Large intestine (tissue), 3 donors: Measurements from ENCODE around the gene GRB14. TPM values are rescaled to one million over a fixed set of nuclear protein-coding genes. Genes with fewer than 3 reads are reported as not detected.

Experiments used
- DNase-seq, 2 donors: peaks; one replicate each; pipeline versions ENCODE4 v3.0.0 to v3.0.0-alpha.2; 2013
- H3K27ac ChIP-seq: one replicate; pipeline ENCODE4 v1.5.1; 2013; ENCODE audit warnings: low read length
- H3K27me3 ChIP-seq: 2 replicates; pipeline ENCODE4 v1.6.1; 2013; ENCODE audit warnings: low read length; ENCODE audit not compliant: control insufficient read depth, insufficient read depth
- H3K36me3 ChIP-seq: 2 replicates; pipeline ENCODE4 v1.6.1; 2013; ENCODE audit warnings: low read length; ENCODE audit not compliant: control insufficient read depth, insufficient read depth
- H3K4me1 ChIP-seq: one replicate; pipeline ENCODE4 v1.6.1; 2013; ENCODE audit warnings: low read length; ENCODE audit not compliant: control insufficient read depth, insufficient read depth
- H3K4me3 ChIP-seq: one replicate; pipeline ENCODE4 v1.5.1; 2013; ENCODE audit warnings: low read length
- H3K9me3 ChIP-seq: one replicate; pipeline ENCODE4 v1.6.1; 2013; ENCODE audit warnings: mild to moderate bottlenecking, low read depth, low read length, moderate library complexity; ENCODE audit not compliant: control insufficient read depth
- WGBS: methylation state at CpG from one replicate; pipeline ENCODE4 v1.1.5; 2013; ENCODE audit warnings: low lambda C conversion rate; ENCODE audit not compliant: insufficient coverage; 5-methylcytosine and 5-hydroxymethylcytosine counted together
- polyA plus RNA-seq: library from polyadenylated mRNA; unstranded; fragments of 120-200 nt; gene quantifications from one replicate; pipeline ENCODE4 v1.2.1, GENCODE V29; 2013

Gene GRB14
- polyA plus RNA-seq, 1 donor = 8.7 TPM

DNA sequence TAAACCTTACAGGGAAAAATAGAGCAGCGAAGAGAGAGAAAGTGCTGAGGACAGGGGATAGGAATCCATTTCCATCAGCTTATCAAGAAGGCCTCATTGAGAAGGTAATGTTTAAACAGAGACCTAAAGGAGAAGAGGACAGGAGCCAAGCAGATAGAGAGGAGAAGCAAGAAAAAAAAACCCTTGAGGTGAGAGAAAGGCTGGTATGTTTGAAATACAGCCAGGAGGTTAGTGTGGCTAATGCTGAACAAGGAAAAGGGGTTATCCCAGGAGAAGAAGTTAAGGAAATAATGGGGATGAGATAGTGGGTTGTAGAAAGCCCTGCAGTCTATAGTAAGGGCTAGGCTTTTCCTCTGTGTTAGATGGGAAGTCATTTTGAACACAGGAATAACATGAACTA is 90.8 kb downstream of the GRB14 start:
- DNase-seq = peak in 1 of 2 donors; percentile 8
- WGBS = 80% methylated on average over 1 of the region's 1 CpG
- Histone ChIP-seq H3K36me3 (no peaks in the 10 kb centered on the region), H3K4me3 (no peak overlapping the region), H3K9me3 (no peaks in the 10 kb centered on the region), H3K27me3 (no peaks in the 10 kb centered on the region), H3K27ac (no peak overlapping the region), H3K4me1 (no peaks in the 10 kb centered on the region)

DNA sequence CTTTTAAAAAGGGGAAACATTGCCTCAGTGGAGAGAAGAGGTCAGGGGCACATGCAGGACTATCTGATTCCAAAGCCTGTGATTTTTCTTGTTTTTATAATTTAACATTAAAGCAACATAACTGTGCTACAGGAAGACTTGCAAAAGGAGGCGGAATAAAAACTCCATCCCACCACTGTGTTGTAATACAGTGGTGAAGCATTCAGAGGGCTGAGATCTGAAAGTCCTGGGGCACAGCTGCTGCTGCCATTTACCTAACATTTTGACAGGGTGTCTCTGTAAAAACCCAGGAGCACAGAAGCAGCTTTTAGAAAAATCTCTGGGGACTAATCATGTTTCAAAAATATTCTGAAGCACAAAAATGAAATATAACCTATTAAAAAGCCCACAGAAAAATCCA is 97.6 kb downstream of the GRB14 start:
- peaks cover 6% of the 10 kb centered on the region for H3K9me3 ChIP-seq
- no peaks in the 10 kb centered on the region for H3K36me3 ChIP-seq
- no peaks in the 10 kb centered on the region for H3K4me1 ChIP-seq
- DNase-seq = no peak
- no peak overlapping the region for H3K4me3 ChIP-seq
- H3K27ac ChIP-seq = no peak overlapping the region
- 100% methylated on average over 1 of the region's 1 CpG for WGBS
- no peaks in the 10 kb centered on the region for H3K27me3 ChIP-seq

DNA sequence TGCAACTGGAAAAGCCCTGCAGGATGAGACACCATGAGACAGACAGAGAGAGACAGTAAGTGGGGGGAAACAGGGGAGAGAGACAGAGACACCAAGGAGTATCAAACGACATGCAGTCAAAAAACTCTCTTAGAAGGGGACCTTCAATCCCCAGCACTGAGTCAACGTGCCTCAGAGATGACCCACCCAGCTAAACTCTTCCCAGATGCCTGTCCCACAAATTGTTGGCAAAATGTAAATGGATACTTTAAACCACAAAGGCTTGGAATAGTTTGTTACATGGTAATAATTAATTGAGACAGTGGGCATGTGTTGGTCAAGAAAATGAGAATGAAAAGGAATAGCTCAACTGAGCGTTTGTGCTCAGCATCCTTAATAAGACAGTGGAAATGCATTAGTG is 98.3 kb downstream of the GRB14 start:
- no peak for DNase-seq
- peaks cover 11% of the 10 kb centered on the region for H3K9me3 ChIP-seq
- H3K4me3 ChIP-seq = no peak overlapping the region
- no peak overlapping the region for H3K27ac ChIP-seq
- H3K36me3 ChIP-seq = no peaks in the 10 kb centered on the region
- 89% methylated on average over 1 of the region's 3 CpGs for WGBS
- H3K27me3 ChIP-seq = no peaks in the 10 kb centered on the region
- no peaks in the 10 kb centered on the region for H3K4me1 ChIP-seq

DNA sequence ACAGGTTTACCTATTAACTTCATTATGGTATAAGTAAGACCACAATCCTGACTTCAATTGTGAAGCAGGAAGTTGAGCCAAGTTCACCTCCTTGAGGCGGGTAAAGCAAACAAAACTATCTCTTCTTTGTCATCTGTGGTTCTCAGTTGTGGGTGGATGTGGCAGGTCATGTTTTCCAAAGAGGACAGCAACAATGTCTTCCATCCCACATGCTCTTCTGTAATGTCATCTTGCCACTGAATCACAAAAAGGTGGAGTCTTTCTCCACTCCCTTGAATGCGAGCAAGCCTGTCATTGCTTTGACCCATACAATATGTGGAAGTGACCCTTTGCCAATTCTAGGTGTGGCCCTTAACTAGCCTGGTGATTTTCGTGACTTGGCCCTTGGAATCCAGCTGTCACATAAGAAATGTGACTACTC is 98.7 kb downstream of the GRB14 start:
- no CpG with 5 or more reads among the region's 3 CpGs for WGBS
- Histone ChIP-seq H3K27me3 (no peaks in the 10 kb centered on the region), H3K4me3 (no peak overlapping the region), H3K9me3 (peaks cover 11% of the 10 kb centered on the region), H3K4me1 (no peaks in the 10 kb centered on the region), H3K27ac (no peak overlapping the region), H3K36me3 (no peaks in the 10 kb centered on the region)
- DNase-seq = no peak

DNA sequence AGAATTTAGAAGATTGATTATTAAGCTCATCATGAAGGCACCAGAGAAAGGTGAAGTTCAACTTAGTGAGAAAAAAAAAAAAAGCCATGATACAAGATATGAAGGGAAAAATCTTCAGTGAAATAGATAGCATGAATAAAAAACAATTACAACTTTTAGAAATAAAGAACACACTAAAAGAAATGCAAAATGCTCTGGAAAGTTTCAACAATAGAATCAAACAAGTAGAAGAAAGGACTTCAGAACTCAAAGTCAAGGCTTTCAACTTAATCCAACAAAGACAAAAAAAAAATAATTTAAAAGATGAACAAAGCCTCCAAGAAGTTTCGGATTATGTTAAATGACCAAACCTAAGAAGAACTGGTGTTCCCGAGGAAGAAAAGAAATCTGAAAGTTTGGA is 105.5 kb downstream of the GRB14 start:
- no peak for DNase-seq
- no peaks in the 10 kb centered on the region for H3K27me3 ChIP-seq
- no peaks in the 10 kb centered on the region for H3K4me1 ChIP-seq
- H3K36me3 ChIP-seq = no peaks in the 10 kb centered on the region
- no peak overlapping the region for H3K27ac ChIP-seq
- H3K9me3 ChIP-seq = peaks cover 15% of the 10 kb centered on the region
- H3K4me3 ChIP-seq = no peak overlapping the region
- WGBS = no CpG with 5 or more reads among the region's 2 CpGs

DNA sequence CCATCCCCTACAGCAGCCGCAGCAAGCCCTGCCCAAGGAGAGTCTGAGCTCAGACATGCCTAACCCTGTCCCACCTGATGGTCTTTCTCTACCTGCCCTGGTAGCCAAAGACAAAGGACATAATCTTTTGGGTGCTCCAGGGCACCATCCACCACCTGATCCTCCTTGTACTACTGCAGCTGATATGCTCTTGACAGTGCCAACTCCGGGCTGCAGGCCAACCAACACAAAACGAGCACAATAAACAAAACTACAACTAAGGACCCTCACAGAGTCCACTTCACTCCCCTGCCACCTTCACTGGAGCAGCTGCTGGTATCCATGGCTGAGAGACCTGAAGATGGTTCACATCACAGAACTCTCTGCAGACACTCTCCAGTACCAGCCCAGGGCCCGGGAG is 106.3 kb downstream of the GRB14 start:
- Histone ChIP-seq H3K9me3 (peaks cover 15% of the 10 kb centered on the region), H3K27ac (no peak overlapping the region), H3K27me3 (no peaks in the 10 kb centered on the region), H3K36me3 (no peaks in the 10 kb centered on the region), H3K4me3 (no peak overlapping the region), H3K4me1 (no peaks in the 10 kb centered on the region)
- WGBS = no CpG with 5 or more reads among the region's 4 CpGs
- no peak for DNase-seq

DNA sequence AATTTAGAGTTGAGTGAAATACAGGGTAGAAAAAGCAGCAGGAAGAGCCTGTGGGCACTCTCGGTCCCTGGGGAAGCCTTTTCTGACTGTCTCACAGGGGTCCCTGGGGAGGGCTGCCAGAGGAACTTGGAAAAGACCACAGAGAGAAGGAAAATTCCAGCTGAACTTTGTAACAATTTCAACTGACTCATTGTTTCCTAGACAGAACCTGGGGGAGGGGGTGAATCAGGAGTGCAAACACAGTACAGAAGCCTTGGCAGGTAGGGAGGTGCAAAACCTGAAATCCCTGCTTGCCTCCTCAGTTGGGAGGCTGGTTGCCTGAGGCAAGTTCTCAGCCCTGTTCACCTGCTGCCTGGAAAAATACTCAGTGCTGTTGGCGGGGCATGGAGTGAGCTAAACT is 106.8 kb downstream of the GRB14 start:
- Histone ChIP-seq H3K9me3 (peaks cover 15% of the 10 kb centered on the region), H3K4me3 (no peak overlapping the region), H3K27me3 (no peaks in the 10 kb centered on the region), H3K4me1 (no peaks in the 10 kb centered on the region), H3K36me3 (no peaks in the 10 kb centered on the region), H3K27ac (no peak overlapping the region)
- WGBS = no CpG with 5 or more reads among the region's 2 CpGs
- no peak for DNase-seq

DNA sequence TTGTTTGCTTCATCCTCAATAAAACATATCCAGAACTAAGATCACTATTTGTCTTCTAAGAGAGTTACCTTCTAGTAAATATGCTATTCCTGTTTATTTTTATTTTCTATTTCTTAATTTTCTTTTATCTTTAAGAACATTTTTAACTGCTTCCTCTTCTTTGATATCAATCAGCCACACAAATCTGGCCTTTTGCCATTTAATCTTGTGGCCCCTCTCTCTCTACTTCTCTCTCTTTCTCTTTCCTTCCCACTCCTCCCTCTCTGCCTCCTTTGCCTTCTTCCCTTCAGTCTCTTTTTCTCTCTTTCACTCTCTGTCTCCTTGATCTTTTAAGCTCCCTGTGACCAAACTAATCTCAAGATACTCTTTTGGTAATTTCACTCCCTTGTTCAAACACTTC is 108.4 kb downstream of the GRB14 start:
- H3K4me3 ChIP-seq = no peak overlapping the region
- no peaks in the 10 kb centered on the region for H3K4me1 ChIP-seq
- no peaks in the 10 kb centered on the region for H3K27me3 ChIP-seq
- peaks cover 5% of the 10 kb centered on the region for H3K9me3 ChIP-seq
- DNase-seq = no peak
- H3K27ac ChIP-seq = no peak overlapping the region
- no peaks in the 10 kb centered on the region for H3K36me3 ChIP-seq

DNA sequence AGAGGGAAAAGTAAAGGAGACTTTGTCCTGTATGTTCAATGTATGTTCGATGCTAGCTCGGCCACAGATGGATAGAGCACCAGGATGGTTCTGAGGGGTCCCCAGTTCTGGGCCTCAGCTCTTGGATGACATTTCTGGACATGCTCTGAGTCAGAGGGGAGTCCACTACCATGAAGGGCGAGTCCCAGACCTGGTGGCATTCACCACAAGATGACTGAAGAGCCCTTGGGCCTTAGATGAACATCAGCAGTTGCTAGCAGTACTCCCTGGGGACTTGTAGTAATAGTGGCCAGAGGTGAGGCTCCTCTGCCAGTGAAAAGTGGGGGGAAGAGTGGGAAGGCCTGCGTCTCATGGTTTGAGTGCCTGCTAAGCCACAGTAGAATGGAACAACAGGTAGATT is 109.5 kb downstream of the GRB14 start:
- no peak overlapping the region for H3K27ac ChIP-seq
- no peaks in the 10 kb centered on the region for H3K36me3 ChIP-seq
- 100% methylated on average over 1 of the region's 4 CpGs for WGBS
- H3K4me3 ChIP-seq = no peak overlapping the region
- DNase-seq = no peak
- peaks cover 5% of the 10 kb centered on the region for H3K9me3 ChIP-seq
- H3K4me1 ChIP-seq = no peaks in the 10 kb centered on the region
- H3K27me3 ChIP-seq = no peaks in the 10 kb centered on the region

DNA sequence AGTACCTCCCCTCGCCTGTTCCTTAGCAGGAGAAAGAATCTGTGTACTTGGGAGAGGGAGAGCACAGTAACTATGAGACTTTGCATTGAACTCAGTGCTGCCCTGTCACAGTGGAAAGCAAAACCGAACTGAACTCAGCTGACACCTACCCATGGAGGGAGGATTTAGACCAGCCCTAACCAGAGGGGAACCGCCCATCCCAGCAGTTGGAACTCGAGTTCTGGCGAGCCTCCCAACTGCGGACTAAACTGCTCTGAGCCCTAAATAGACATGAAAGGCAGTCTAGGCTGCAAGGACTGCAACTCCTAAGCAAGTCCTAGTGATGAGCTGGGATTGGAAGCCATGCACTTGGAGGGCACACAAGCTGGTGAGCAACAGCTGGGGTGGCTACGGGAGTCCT is 110.4 kb downstream of the GRB14 start:
- no CpG with 5 or more reads among the region's 7 CpGs for WGBS
- no peaks in the 10 kb centered on the region for H3K4me1 ChIP-seq
- no peak overlapping the region for H3K4me3 ChIP-seq
- H3K27me3 ChIP-seq = no peaks in the 10 kb centered on the region
- no peaks in the 10 kb centered on the region for H3K36me3 ChIP-seq
- no peak for DNase-seq
- peaks cover 2% of the 10 kb centered on the region for H3K9me3 ChIP-seq
- H3K27ac ChIP-seq = no peak overlapping the region

DNA sequence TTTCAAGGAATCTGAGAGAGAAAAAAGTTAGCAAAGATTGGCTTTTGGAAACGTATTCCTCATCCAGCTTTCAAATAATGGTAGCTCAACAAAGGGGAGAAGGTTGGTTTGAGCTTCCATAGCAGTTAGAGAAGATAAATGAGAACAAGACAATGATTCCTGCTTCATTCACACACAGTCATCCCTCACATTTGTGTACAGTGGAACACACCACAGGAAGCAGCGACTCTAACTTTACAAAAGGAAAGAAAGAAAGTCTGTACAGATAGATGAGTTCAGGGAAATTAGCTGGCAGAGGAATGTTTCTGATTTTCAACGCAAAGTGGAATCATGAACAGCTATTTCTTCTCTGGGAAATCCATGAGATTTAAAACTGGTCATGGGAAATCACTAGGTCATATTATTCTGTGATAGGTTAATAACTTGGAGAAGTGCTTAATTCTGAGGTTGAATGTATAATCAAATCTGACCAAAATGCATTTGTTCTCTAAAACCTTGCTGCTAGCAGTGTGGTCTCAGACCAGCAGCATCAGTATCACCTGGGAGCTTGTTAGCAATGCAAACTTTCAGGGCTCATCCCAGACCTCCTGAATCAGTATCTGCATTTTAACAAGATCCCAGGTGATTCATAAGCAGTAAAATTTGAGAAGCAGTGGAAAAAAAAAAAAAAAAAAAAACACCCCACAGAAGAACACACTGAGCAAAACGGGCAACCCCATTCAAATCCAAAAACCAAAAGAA is 112.0 kb downstream of the GRB14 start:
- H3K27me3 ChIP-seq = no peaks in the 10 kb centered on the region
- H3K9me3 ChIP-seq = no peaks in the 10 kb centered on the region
- no peaks in the 10 kb centered on the region for H3K4me1 ChIP-seq
- DNase-seq = no peak
- H3K36me3 ChIP-seq = no peaks in the 10 kb centered on the region
- H3K27ac ChIP-seq = no peak overlapping the region
- 92% methylated on average over 2 of the region's 4 CpGs for WGBS
- H3K4me3 ChIP-seq = no peak overlapping the region
